GM12873 (cell line): ENCODE measurements around the gene DBNL.
"Not testable (repeated sequence)": the region's sequence is repeated elsewhere in the genome, so short reads cannot be mapped to it uniquely, and the experiment has no call there.

Experiments used
- TF ChIP-seq, protein P1 (sequence below): IDR thresholded peaks from 2 replicates; pipeline ENCODE4 v1.5.1; 2012; ENCODE audit warnings: low read depth, mild to moderate bottlenecking, moderate library complexity, low read length, control low read depth; ENCODE audit not compliant: insufficient read depth; ENCODE audit errors: missing control alignments

DBNL gene

DNA sequence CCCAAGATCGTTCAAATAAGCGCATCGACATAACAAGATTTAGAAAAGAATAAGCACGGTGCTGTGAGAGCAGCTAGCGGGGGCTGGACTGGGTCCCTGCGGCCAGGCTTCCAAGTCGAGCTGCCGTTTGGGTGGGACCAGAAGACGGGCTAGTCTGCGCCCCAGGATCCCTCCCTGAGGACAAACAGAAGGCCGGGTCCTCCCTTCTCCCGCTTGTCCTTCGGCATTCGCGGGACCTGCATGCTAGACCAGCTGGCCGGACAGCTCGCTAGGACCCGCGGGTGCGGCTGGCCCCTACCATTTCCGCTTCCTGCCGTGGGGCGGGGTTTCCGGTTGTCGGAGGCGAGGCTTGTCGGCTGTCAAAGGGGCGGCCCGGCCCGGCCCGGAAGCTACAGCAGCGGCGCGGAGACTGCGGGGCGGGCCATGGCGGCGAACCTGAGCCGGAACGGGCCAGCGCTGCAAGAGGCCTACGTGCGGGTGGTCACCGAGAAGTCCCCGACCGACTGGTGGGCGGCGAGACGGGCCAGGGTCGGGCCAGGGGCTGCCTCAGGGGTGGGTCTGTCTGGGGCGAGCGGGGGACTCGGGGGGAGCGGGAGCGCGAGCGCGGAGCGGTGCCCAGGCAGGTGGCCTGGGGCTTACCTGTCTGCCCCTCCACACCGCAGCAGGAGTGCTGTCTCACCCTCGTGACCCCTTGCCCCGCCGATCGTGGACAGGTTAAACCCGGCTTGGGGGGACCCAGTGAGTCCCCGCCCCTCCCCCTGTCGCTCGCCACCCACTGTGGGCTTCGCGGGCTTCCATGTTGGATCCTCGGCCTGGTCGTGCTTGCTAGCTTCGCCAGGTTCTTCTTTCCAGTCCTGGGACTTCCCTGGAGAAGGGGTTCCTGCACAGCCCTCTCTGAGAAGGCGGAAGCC lies at the start of gene DBNL:
Gene DBNL, plus strand, starts transcription at position 388 of the 911 bp plus-strand sequence. Its CDS starts 36 bp downstream, at position 424.
- TF ChIP-seq, protein P1, sequence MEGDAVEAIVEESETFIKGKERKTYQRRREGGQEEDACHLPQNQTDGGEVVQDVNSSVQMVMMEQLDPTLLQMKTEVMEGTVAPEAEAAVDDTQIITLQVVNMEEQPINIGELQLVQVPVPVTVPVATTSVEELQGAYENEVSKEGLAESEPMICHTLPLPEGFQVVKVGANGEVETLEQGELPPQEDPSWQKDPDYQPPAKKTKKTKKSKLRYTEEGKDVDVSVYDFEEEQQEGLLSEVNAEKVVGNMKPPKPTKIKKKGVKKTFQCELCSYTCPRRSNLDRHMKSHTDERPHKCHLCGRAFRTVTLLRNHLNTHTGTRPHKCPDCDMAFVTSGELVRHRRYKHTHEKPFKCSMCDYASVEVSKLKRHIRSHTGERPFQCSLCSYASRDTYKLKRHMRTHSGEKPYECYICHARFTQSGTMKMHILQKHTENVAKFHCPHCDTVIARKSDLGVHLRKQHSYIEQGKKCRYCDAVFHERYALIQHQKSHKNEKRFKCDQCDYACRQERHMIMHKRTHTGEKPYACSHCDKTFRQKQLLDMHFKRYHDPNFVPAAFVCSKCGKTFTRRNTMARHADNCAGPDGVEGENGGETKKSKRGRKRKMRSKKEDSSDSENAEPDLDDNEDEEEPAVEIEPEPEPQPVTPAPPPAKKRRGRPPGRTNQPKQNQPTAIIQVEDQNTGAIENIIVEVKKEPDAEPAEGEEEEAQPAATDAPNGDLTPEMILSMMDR = no peak

DNA sequence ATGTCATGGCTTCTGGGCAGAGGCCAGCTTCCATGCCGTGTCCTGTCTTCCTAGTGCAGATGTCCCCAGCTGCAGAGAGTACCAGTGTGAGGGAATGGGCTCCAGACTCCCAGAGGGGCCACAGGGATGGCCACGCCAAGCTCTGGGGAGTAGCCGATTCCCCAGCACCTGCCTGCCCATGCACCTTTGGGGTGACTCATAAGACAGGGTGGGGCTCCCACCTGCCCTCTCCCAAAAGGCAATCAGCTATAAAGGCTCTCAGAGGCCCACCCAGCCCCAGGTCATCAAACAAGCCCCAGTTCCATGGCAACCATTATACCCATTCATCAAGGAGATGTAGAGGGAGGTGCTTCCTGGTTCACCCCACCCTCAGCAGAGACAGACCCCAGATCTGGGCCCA lies 47.0 kb upstream of the DBNL start, which contains the start of gene SPDYE1:
Gene SPDYE1, plus strand, starts transcription at position 366 of the 400 bp plus-strand sequence. CDS start 2,053 bp downstream, outside the sequence.
- TF ChIP-seq, protein P1 = not testable (repeated sequence)

DNA sequence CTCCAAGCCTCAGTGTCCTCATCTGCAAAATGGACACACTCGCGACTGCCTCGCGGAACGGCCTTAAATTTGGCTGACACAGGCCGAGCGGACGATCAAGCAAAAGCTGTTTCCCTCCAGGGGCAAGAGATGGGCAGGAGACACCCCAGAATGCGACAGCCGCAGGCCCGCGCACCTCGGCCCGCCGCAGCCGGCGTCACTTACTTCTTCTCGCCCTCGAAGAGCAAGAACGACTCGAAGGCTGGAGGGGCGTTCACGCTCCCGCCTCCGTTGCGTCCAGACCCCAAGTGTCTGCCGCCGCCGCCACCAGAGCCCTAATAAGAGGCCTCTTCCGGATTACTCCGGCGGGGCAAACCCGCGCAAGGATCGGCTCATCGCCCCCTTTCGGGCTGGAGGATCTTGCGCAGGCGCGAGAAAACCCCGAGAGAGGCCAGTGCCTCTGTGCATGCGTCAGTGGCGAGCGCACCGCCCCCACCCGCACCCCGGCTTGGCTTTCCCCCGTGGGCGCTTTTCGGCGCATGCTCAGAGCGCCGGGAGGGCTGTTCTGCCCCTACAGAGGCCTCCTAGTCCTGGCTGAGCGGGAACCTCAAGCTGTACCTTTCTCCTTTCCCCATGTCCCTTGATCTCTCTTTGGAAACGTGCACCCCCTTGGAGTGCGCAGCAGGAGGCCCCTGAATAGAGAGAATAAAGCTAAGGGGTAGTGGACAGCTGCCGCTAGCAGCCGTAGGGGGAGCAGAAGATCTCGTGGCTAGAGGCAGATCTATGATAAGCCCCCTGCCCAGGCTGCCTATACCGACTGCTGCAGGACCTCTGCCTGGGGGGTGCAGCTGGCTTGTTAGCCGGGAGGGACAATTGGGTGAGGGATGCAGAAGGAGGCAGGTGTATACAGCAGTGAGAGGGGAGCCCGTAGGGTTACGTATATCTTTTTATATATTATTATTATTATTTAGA lies 25.4 kb upstream of the DBNL start:
- TF ChIP-seq, protein P1 = peak; percentile 67

DNA sequence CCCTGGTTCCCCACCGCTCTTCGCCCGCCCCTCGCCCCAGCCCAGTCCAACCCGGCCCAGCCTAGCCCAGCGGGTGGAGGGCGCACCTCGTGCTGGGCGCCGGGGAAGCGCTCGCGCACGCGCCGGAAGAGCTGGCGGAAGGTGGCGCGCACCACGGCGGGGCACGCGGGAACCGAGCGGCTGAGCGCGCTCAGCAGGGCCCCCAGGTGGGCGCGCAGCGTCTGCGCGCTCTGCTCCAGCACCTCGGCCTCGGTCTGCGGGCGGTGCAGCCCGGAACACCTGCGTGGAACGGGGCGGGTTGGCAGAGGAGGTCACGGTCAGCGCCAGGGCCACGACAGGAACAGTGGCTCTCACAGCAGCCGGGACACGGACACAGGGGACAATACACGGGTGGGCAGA lies 4.0 kb upstream of the DBNL start:
- TF ChIP-seq, protein P1 = peak; percentile 34

DNA sequence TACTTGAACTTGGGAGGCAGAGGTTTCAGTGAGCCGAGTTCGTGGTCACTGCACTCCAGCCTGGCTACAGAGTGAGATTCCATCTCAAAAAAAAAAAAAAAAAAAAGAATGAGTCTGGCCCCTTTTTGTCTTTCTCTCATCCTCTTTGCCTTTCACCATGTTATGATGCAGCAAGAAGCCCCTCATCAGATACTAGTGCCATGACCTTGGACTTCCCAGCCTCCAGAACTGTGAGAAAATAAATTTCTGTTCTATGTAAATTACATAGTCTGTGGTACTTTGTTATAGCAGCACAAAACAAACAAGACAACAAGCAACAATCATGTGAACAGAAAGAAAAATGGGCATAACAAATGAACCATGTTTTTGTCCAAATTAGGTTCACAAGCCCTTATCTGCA lies 2.3 kb upstream of the DBNL start:
- TF ChIP-seq, protein P1 = no peak

DNA sequence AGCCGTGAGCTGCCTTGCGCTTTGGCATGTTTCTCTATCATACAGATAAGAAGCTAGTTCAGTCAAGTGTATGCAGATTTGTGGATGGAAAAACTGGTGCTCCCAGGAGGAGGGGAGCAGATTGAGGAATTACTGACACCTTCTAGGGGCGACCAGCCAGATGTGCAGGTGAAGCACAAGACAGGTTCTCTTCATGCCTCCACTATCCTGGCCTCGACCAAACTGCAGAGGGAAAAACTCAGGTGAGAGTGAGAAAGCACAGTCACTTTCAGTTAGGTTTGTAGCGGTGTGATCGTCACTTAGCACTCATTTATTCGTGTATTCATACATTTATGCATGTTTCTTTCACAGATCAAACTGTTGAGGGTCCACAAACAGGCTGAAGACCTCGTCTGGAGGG lies 600 bp upstream of the DBNL start:
- TF ChIP-seq, protein P1 = no peak
